Astrocyte (in vitro differentiated cells and primary cell): ENCODE results near the gene RAB19. TPM values are rescaled to one million over a fixed set of nuclear protein-coding genes. Genes with fewer than 3 reads are reported as not detected.
A peak's percentile ranks its signal among the peaks of the same experiment; 100 is the strongest.

ENCODE experiments used
- DNase-seq: peaks from one replicate; pipeline ENCODE4 v3.0.0-alpha.2; 2010; ENCODE audit warnings: low read depth
- FAIRE-seq: peaks from 2 replicates; lab custom pipeline; 2011; peaks lifted over from hg19 to GRCh38; lab: Jason Lieb, UNC
- H2AFZ ChIP-seq: 2 replicates; pipeline ENCODE4 v1.6.0; 2012; ENCODE audit warnings: low read depth, low read length, inconsistent platforms
- H3K27ac ChIP-seq: 2 replicates; pipeline ENCODE4 v1.5.1; 2011; ENCODE audit warnings: low read depth, low read length, inconsistent platforms
- H3K27me3 ChIP-seq: 2 replicates; pipeline ENCODE4 v1.6.0; 2011; ENCODE audit warnings: low read length, inconsistent platforms; ENCODE audit not compliant: insufficient read depth
- H3K36me3 ChIP-seq: 2 replicates; pipeline ENCODE4 v1.5.1; 2011; ENCODE audit warnings: low read length, inconsistent platforms; ENCODE audit not compliant: insufficient read depth
- H3K4me1 ChIP-seq: 2 replicates; pipeline ENCODE4 v1.5.1; 2011; ENCODE audit warnings: low read length, inconsistent platforms; ENCODE audit not compliant: insufficient read depth
- H3K4me2 ChIP-seq: 2 replicates; pipeline ENCODE4 v1.6.0; 2012; ENCODE audit warnings: low read length, inconsistent platforms
- H3K4me3 ChIP-seq: 2 replicates; pipeline ENCODE4 v1.5.1; 2011; ENCODE audit warnings: low read depth, mild to moderate bottlenecking, low read length, inconsistent platforms; ENCODE audit not compliant: insufficient read depth
- H3K79me2 ChIP-seq: 2 replicates; pipeline ENCODE4 v1.6.0; 2012; ENCODE audit warnings: mild to moderate bottlenecking, low read length, inconsistent platforms; ENCODE audit not compliant: insufficient read depth
- H3K9ac ChIP-seq: 2 replicates; pipeline ENCODE4 v1.6.0; 2012; ENCODE audit warnings: mild to moderate bottlenecking, low read length, inconsistent platforms
- H3K9me3 ChIP-seq: 2 replicates; pipeline ENCODE4 v1.5.1; 2012; ENCODE audit warnings: low read depth, mild to moderate bottlenecking, low read length, inconsistent platforms; ENCODE audit not compliant: insufficient read depth
- H4K20me1 ChIP-seq: 2 replicates; pipeline ENCODE4 v1.6.0; 2012; ENCODE audit warnings: low read length, inconsistent platforms; ENCODE audit not compliant: insufficient read depth
- H3K27ac Mint-ChIP-seq: one replicate; pipeline ENCODE4 v1.8.0; 2021; ENCODE audit warnings: mild to moderate bottlenecking, mixed read lengths; ENCODE audit not compliant: unreplicated experiment
- H3K27me3 Mint-ChIP-seq: one replicate; pipeline ENCODE4 v1.8.0; 2021; ENCODE audit warnings: low read depth, mixed read lengths; ENCODE audit not compliant: unreplicated experiment
- H3K36me3 Mint-ChIP-seq: one replicate; pipeline ENCODE4 v1.8.0; 2021; ENCODE audit warnings: low read depth, mixed read lengths; ENCODE audit not compliant: unreplicated experiment
- H3K4me1 Mint-ChIP-seq: one replicate; pipeline ENCODE4 v1.8.0; 2021; ENCODE audit warnings: low read depth, mixed read lengths; ENCODE audit not compliant: unreplicated experiment
- H3K4me3 Mint-ChIP-seq: one replicate; pipeline ENCODE4 v1.8.0; 2021; ENCODE audit warnings: mild to moderate bottlenecking, moderate library complexity, mixed read lengths; ENCODE audit not compliant: unreplicated experiment
- H3K9me3 Mint-ChIP-seq: one replicate; pipeline ENCODE4 v1.8.0; 2021; ENCODE audit warnings: mild to moderate bottlenecking, mixed read lengths; ENCODE audit not compliant: unreplicated experiment
- EZH2 ChIP-seq: IDR thresholded peaks from 2 replicates; pipeline ENCODE4 v1.6.1; 2012; ENCODE audit warnings: mild to moderate bottlenecking, low read length, inconsistent platforms; ENCODE audit not compliant: insufficient read depth
- total RNA-seq: library from RNA; stranded (reverse); gene quantifications from 2 replicates; pipeline ENCODE4 v1.2.1, GENCODE V29; 2021
- TF ChIP-seq, protein P1 (sequence below): IDR thresholded peaks from 2 replicates; pipeline ENCODE4 v1.5.1; 2011; ENCODE audit warnings: low read depth, mild to moderate bottlenecking, inconsistent platforms, low read length, moderate library complexity; ENCODE audit not compliant: insufficient read depth

The RAB19 gene
- total RNA-seq, 1 donor from 2014 or later, result not detected

DNA sequence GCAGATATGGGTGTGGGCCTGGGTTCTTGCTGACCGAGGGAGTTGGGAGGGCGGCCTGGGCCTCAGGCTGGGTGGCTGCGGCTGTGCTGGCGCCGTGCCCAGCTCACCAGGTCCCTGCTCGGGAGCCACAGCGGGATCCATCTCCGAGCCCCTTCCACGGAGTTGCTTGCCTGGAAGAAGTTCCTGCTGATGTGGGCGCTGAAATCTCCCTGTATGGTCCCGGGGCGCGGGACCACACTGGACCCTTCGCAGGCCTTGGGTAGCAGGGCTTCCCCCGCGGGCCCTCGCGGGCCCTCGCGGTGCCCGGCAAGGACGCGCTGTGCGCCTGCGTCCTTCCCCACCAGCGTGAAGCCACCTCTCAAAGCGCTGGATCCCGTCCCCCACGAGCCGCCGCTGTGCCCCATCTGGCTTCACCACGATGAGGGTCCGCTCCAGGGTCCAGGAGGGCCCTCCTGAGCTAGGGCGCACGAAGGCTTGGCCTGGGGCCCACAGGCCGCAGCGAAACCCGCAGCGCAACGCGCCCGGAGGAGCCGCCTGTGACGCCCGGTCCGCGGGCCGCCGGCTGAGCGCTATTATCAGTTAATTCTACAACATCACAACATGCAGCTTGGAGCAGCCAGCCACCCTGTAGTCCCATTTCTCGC lies 31.5 kb downstream of the RAB19 start:
- no peaks in the 10 kb centered on the region for H3K79me2 ChIP-seq
- Mint-ChIP-seq H3K4me1 (no peaks in the 10 kb centered on the region), H3K4me3 (no peak overlapping the region), H3K27ac (no peak overlapping the region), H3K27me3 (no peaks in the 10 kb centered on the region), H3K36me3 (no peaks in the 10 kb centered on the region), H3K9me3 (peaks cover 2% of the 10 kb centered on the region)
- H3K27me3 ChIP-seq, result no peaks in the 10 kb centered on the region
- no peak for DNase-seq
- FAIRE-seq, result no peak
- H3K36me3 ChIP-seq, result no peaks in the 10 kb centered on the region
- no peak overlapping the region for H3K27ac ChIP-seq
- no peak for TF ChIP-seq EZH2
- TF ChIP-seq, protein P1, sequence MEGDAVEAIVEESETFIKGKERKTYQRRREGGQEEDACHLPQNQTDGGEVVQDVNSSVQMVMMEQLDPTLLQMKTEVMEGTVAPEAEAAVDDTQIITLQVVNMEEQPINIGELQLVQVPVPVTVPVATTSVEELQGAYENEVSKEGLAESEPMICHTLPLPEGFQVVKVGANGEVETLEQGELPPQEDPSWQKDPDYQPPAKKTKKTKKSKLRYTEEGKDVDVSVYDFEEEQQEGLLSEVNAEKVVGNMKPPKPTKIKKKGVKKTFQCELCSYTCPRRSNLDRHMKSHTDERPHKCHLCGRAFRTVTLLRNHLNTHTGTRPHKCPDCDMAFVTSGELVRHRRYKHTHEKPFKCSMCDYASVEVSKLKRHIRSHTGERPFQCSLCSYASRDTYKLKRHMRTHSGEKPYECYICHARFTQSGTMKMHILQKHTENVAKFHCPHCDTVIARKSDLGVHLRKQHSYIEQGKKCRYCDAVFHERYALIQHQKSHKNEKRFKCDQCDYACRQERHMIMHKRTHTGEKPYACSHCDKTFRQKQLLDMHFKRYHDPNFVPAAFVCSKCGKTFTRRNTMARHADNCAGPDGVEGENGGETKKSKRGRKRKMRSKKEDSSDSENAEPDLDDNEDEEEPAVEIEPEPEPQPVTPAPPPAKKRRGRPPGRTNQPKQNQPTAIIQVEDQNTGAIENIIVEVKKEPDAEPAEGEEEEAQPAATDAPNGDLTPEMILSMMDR, result no peak
- no peak overlapping the region for H2AFZ ChIP-seq
- peak overlapping the region; percentile 19 for H3K4me2 ChIP-seq
- H3K4me3 ChIP-seq, result no peak overlapping the region
- no peaks in the 10 kb centered on the region for H3K9me3 ChIP-seq
- H3K9ac ChIP-seq, result no peak overlapping the region
- no peaks in the 10 kb centered on the region for H3K4me1 ChIP-seq
- no peaks in the 10 kb centered on the region for H4K20me1 ChIP-seq

DNA sequence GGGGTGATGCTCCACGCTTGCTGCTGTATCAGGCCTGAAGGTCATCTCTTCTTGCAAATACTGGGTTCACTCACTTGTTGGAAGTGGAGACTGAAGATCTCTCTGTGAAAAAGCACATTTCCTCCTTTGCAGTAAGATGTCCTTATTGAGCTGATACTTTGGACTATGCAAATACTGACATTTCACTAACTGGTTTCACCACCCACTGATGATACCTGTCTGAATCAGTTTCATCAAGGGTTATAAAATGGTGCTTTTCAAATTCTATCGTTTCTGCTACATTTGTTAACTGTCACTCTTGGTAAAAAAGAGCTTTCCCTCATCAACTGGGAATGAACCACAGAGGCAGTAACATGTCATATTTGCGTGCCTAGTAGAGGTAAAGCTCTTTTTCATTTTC lies 35.5 kb downstream of the RAB19 start:
- H4K20me1 ChIP-seq, result no peaks in the 10 kb centered on the region
- H3K27me3 Mint-ChIP-seq, result no peaks in the 10 kb centered on the region
- H3K27me3 ChIP-seq, result no peaks in the 10 kb centered on the region
- no peaks in the 10 kb centered on the region for H3K9me3 Mint-ChIP-seq
- no peak overlapping the region for H3K4me3 Mint-ChIP-seq
- FAIRE-seq, result no peak
- no peak overlapping the region for H3K4me3 ChIP-seq
- H3K27ac ChIP-seq, result no peak overlapping the region
- H3K9me3 ChIP-seq, result no peaks in the 10 kb centered on the region
- H3K9ac ChIP-seq, result no peak overlapping the region
- TF ChIP-seq, protein P1, result no peak
- no peak for TF ChIP-seq EZH2
- no peak overlapping the region for H3K4me2 ChIP-seq
- H3K36me3 ChIP-seq, result no peaks in the 10 kb centered on the region
- DNase-seq, result no peak
- no peaks in the 10 kb centered on the region for H3K4me1 Mint-ChIP-seq
- no peak overlapping the region for H3K27ac Mint-ChIP-seq
- H3K36me3 Mint-ChIP-seq, result peaks cover 4% of the 10 kb centered on the region
- no peak overlapping the region for H2AFZ ChIP-seq
- no peaks in the 10 kb centered on the region for H3K4me1 ChIP-seq
- no peaks in the 10 kb centered on the region for H3K79me2 ChIP-seq

DNA sequence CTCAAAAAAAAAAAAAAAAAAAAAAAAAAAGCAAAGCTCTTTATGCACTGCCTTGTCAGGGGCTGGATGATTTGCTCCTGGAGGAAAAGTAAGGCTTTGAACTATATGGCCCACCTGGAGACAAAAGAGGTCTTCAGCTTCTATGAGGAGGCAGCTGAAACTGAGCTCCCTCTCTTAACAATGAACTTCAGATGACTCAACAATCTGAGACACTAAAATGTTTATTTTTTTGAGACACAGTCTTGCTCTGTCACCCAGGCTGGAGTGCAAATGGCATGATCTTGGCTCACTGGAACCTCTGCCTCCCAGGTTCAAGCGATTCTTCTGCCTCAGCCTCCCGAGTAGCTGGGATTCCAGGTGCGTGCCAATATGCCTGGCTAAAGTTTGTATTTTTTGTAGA lies 36.7 kb downstream of the RAB19 start:
- no peaks in the 10 kb centered on the region for H3K4me1 Mint-ChIP-seq
- Histone ChIP-seq H3K4me1 (no peaks in the 10 kb centered on the region), H3K9me3 (no peaks in the 10 kb centered on the region), H3K36me3 (no peaks in the 10 kb centered on the region), H3K27ac (no peak overlapping the region), H3K4me2 (no peak overlapping the region), H3K79me2 (no peaks in the 10 kb centered on the region), H2AFZ (no peak overlapping the region), H3K4me3 (no peak overlapping the region), H4K20me1 (no peaks in the 10 kb centered on the region), H3K27me3 (no peaks in the 10 kb centered on the region), H3K9ac (no peak overlapping the region)
- TF ChIP-seq, protein P1, result no peak
- TF ChIP-seq EZH2, result no peak
- H3K27ac Mint-ChIP-seq, result no peak overlapping the region
- no peaks in the 10 kb centered on the region for H3K9me3 Mint-ChIP-seq
- H3K36me3 Mint-ChIP-seq, result peaks cover 4% of the 10 kb centered on the region
- H3K4me3 Mint-ChIP-seq, result no peak overlapping the region
- H3K27me3 Mint-ChIP-seq, result no peaks in the 10 kb centered on the region
- FAIRE-seq, result no peak
- DNase-seq, result no peak
